Activated CD8-positive, alpha-beta memory T cell treated with anti-CD3 and anti-CD28 coated beads, Interleukin-2, amount 50 U/mL, for 4 hours (primary cell): Measurements from ENCODE around the gene GLIS1.

Experiments used
- DNase-seq: peaks from one replicate; pipeline ENCODE4 v3.0.0-alpha.2; 2020

Gene GLIS1

GRCh38 chr1:53517821-53518352 is 221.1 kb downstream of the GLIS1 start:
- DNase-seq = no peak

GRCh38 chr1:53517109-53517508 is 221.9 kb downstream of the GLIS1 start:
- no peak for DNase-seq

GRCh38 chr1:53516181-53516580 is 222.8 kb downstream of the GLIS1 start:
- no peak for DNase-seq

- no peak for DNase-seq
These were observed 224.5 kb downstream of the GLIS1 start for GRCh38 chr1:53514436-53514835.

GRCh38 chr1:53513846-53514245 is 225.1 kb downstream of the GLIS1 start:
- DNase-seq = no peak

- DNase-seq = no peak
These were observed 225.9 kb downstream of the GLIS1 start for GRCh38 chr1:53512807-53513755.

GRCh38 chr1:53511933-53512806 is 226.8 kb downstream of the GLIS1 start:
- no peak for DNase-seq

GRCh38 chr1:53511323-53511932 is 227.5 kb downstream of the GLIS1 start:
- DNase-seq = no peak

- DNase-seq = no peak
These were observed 228.7 kb downstream of the GLIS1 start for GRCh38 chr1:53510215-53510614.

- DNase-seq = no peak
These were observed 229.2 kb downstream of the GLIS1 start for GRCh38 chr1:53509775-53510174.

- no peak for DNase-seq
These were observed 229.8 kb downstream of the GLIS1 start for GRCh38 chr1:53508991-53509666.

- no peak for DNase-seq
These were observed 230.6 kb downstream of the GLIS1 start for GRCh38 chr1:53508056-53508990.

- no peak for DNase-seq
These were observed 231.7 kb downstream of the GLIS1 start for GRCh38 chr1:53507116-53507820.

GRCh38 chr1:53506355-53507050 is 232.5 kb downstream of the GLIS1 start:
- no peak for DNase-seq

GRCh38 chr1:53505891-53506290 is 233.1 kb downstream of the GLIS1 start:
- no peak for DNase-seq

- DNase-seq = no peak
These were observed 233.6 kb downstream of the GLIS1 start for GRCh38 chr1:53505401-53505800.

- DNase-seq = no peak
These were observed 234.1 kb downstream of the GLIS1 start for GRCh38 chr1:53504901-53505300.

- no peak for DNase-seq
These were observed 235.3 kb downstream of the GLIS1 start for GRCh38 chr1:53503433-53504217.
